ENCODE results near the gene OR13G1.
A peak's percentile ranks its signal among the peaks of the same experiment; 100 is the strongest.
"Not testable (repeated sequence)": the region's sequence is repeated elsewhere in the genome, so short reads cannot be mapped to it uniquely, and the experiment has no call there.

OR13G1 gene

GRCh38 chr1:247679639-247680038 lies at the start of gene OR13G1:
OR13G1 (minus strand) TSS chr1:247679739; CDS start chr1:247673041, 6,698 bp downstream.
- no peak for DNase-seq

GRCh38 chr1:247721222-247721621 lies 41.7 kb upstream of the OR13G1 start:
- no peak for DNase-seq

GRCh38 chr1:247716546-247716945 lies 37.0 kb upstream of the OR13G1 start, which contains the start of gene OR6F1:
OR6F1 (minus strand) TSS chr1:247716646; CDS start chr1:247712755, 3,891 bp downstream.
- DNase-seq, result no peak

GRCh38 chr1:247713753-247714152 lies 34.2 kb upstream of the OR13G1 start:
- no peak for DNase-seq

GRCh38 chr1:247710681-247711080 lies 31.1 kb upstream of the OR13G1 start:
- not testable (repeated sequence) for DNase-seq

GRCh38 chr1:247701338-247701737 lies 21.8 kb upstream of the OR13G1 start:
- no peak for DNase-seq

GRCh38 chr1:247681288-247681897 lies 1.9 kb upstream of the OR13G1 start:
- peak; percentile 10 for DNase-seq

- DNase-seq, result no peak
These were observed 632 bp upstream of the OR13G1 start for GRCh38 chr1:247680171-247680570.

GRCh38 chr1:247669225-247669624 lies 10.3 kb downstream of the OR13G1 start:
- DNase-seq, result no peak

GRCh38 chr1:247656221-247656875 lies 23.2 kb downstream of the OR13G1 start:
- DNase-seq, result no peak

GRCh38 chr1:247653040-247653439 lies 26.5 kb downstream of the OR13G1 start:
- DNase-seq, result no peak

GRCh38 chr1:247647864-247648263 lies 31.7 kb downstream of the OR13G1 start:
- DNase-seq, result no peak

- DNase-seq, result no peak
These were observed 32.7 kb downstream of the OR13G1 start for GRCh38 chr1:247646867-247647266.

GRCh38 chr1:247642742-247643141 lies 36.8 kb downstream of the OR13G1 start:
- DNase-seq, result no peak

GRCh38 chr1:247639381-247639981 lies 40.1 kb downstream of the OR13G1 start:
- peak; percentile 53 for DNase-seq

GRCh38 chr1:247638781-247639180 lies 40.8 kb downstream of the OR13G1 start:
- DNase-seq, result no peak

- no peak for DNase-seq
These were observed 41.5 kb downstream of the OR13G1 start for GRCh38 chr1:247638011-247638410.

GRCh38 chr1:247627951-247628350 lies 51.6 kb downstream of the OR13G1 start:
- no peak for DNase-seq

Measured in CD4-positive, alpha-beta T cell treated with Interleukin-17A for 4 hours (primary cell).